ENCODE measurements around the gene STRN3.

- TF ChIP-seq, protein P1, sequence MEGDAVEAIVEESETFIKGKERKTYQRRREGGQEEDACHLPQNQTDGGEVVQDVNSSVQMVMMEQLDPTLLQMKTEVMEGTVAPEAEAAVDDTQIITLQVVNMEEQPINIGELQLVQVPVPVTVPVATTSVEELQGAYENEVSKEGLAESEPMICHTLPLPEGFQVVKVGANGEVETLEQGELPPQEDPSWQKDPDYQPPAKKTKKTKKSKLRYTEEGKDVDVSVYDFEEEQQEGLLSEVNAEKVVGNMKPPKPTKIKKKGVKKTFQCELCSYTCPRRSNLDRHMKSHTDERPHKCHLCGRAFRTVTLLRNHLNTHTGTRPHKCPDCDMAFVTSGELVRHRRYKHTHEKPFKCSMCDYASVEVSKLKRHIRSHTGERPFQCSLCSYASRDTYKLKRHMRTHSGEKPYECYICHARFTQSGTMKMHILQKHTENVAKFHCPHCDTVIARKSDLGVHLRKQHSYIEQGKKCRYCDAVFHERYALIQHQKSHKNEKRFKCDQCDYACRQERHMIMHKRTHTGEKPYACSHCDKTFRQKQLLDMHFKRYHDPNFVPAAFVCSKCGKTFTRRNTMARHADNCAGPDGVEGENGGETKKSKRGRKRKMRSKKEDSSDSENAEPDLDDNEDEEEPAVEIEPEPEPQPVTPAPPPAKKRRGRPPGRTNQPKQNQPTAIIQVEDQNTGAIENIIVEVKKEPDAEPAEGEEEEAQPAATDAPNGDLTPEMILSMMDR (IDR thresholded peaks at IDR 0.05), result no peak
- TF ChIP-seq POLR2A (IDR thresholded peaks at IDR 0.05) (no peak), POLR2AphosphoS5 (IDR thresholded peaks at IDR 0.05; ENCODE audit: insufficient read depth in 1 of 2, low read depth in 1 of 2) (no peak)
Measured at GRCh38 chr14:30869551-30870155, 156.5 kb downstream of the STRN3 start.

Measured in vagina (tissue), 2 donors.